GM12878 (cell line): ENCODE measurements around the gene KCTD12. TPM values are rescaled to one million over a fixed set of nuclear protein-coding genes. Genes with fewer than 3 reads are reported as not detected.

ENCODE experiments used
- ATAC-seq: fragments of 200-7000 bp; cut with Tn5 transposase; 3 replicates; pipeline ENCODE4 v1.9.1; 2020; ENCODE audit warnings: mild to moderate bottlenecking, moderate library complexity
- BruUV-seq: library from RNA; stranded (reverse); fragments of 400-500 nt; replicated peaks from 2 replicates; lab custom pipeline; 2021; lab: Mats Ljungman, UMichigan
- CTCF ChIA-PET: fragments of 300-600 bp; sonication (Branson Sonifier 250); formaldehyde crosslinking; extraction: SDS; loops from one replicate; lab custom pipeline; 2021; ENCODE audit warnings: inconsistent platforms; lab: Yijun Ruan, JAX
- POLR2A ChIA-PET: fragments of 350-600 bp; formaldehyde crosslinking; extraction: SDS; loops from one replicate; lab custom pipeline; 2021; ENCODE audit warnings: inconsistent platforms; lab: Charles Lee
- RAD21 ChIA-PET: fragments of 300-600 bp; sonication (Branson Sonifier 250); formaldehyde crosslinking; loops from one replicate; lab custom pipeline; 2023; ENCODE audit warnings: antibody characterized with exemption; ENCODE audit not compliant: unreplicated experiment; lab: Charles Lee
- SMC1A ChIA-PET: fragments of 300-600 bp; sonication (Branson Sonifier 250); formaldehyde crosslinking; loops from one replicate; lab custom pipeline; 2023; ENCODE audit not compliant: unreplicated experiment, uncharacterized antibody; lab: Charles Lee
- DNase-seq: peaks from one replicate; pipeline ENCODE4 v3.0.0-alpha.2; 2011; ENCODE audit warnings: low read depth, low spot score
- FAIRE-seq: peaks from 3 replicates; lab custom pipeline; 2011; peaks lifted over from hg19 to GRCh38; lab: Jason Lieb, UNC
- H2AFZ ChIP-seq: 2 replicates; pipeline ENCODE4 v1.6.0; 2011; ENCODE audit warnings: low read depth, low read length, control low read depth; ENCODE audit not compliant: control insufficient read depth
- H3K27ac ChIP-seq: 2 replicates; pipeline ENCODE4 v1.5.1; 2011; ENCODE audit warnings: control low read depth; ENCODE audit not compliant: control insufficient read depth, insufficient read depth
- H3K27me3 ChIP-seq, 2 experiments: replicated peaks in 1 of 2; 2 replicates each; pipeline versions ENCODE4 v1.6.0 to v1.6.1; 2011; ENCODE audit warnings: low read length in 1 of 2; ENCODE audit not compliant: control insufficient read depth in 2 of 2, insufficient read depth in 2 of 2
- H3K36me3 ChIP-seq, 2 experiments: 2 replicates each; pipeline ENCODE4 v1.5.1; 2011; ENCODE audit warnings: low read length in 1 of 2; ENCODE audit not compliant: control insufficient read depth in 2 of 2, insufficient read depth in 2 of 2
- H3K4me1 ChIP-seq: 2 replicates; pipeline ENCODE4 v1.6.1; 2011; ENCODE audit warnings: mild to moderate bottlenecking, low read length, moderate library complexity, mixed read lengths; ENCODE audit not compliant: control insufficient read depth, insufficient read depth
- H3K4me2 ChIP-seq: 2 replicates; pipeline ENCODE4 v1.6.0; 2011; ENCODE audit warnings: control low read depth; ENCODE audit not compliant: control insufficient read depth, insufficient read depth
- H3K4me3 ChIP-seq: fragments of 200-600 bp; sonication (generic); 2 replicates; pipeline ENCODE4 v1.5.1; 2016
- H3K79me2 ChIP-seq: 2 replicates; pipeline ENCODE4 v1.6.0; 2011; ENCODE audit warnings: low read length; ENCODE audit not compliant: control insufficient read depth, insufficient read depth
- H3K9ac ChIP-seq: 2 replicates; pipeline ENCODE4 v1.8.0; 2011; ENCODE audit warnings: low read length, control low read depth, mixed read lengths; ENCODE audit not compliant: control insufficient read depth, insufficient read depth
- H3K9me3 ChIP-seq: replicated peaks from 3 replicates; pipeline ENCODE4 v1.5.1; 2011; ENCODE audit warnings: mild to moderate bottlenecking, low read length; ENCODE audit not compliant: control insufficient read depth, insufficient read depth
- H4K20me1 ChIP-seq: 2 replicates; pipeline ENCODE4 v1.6.0; 2011; ENCODE audit not compliant: control insufficient read depth, insufficient read depth
- ETV6 ChIP-seq, 2 experiments: fragments of 450-650 bp in 1 of 2; IDR thresholded peaks in 1 of 2; conservative IDR thresholded peaks in 1 of 2; 2 replicates each; pipeline ENCODE4 v1.6.1; 2014; ENCODE audit warnings: antibody characterized with exemption in 1 of 2, borderline replicate concordance in 1 of 2, low read depth in 1 of 2, mild to moderate bottlenecking in 1 of 2, moderate library complexity in 1 of 2
- HDAC2 ChIP-seq: fragments of 200-600 bp; sonication (generic); IDR thresholded peaks from 2 replicates; pipeline ENCODE4 v1.6.1; 2017
- MTA2 ChIP-seq: fragments of 450-650 bp; IDR thresholded peaks from 2 replicates; pipeline ENCODE4 v1.6.1; 2016; ENCODE audit warnings: low read depth, mild to moderate bottlenecking, moderate library complexity
- SIN3A ChIP-seq: IDR thresholded peaks from 2 replicates; pipeline ENCODE4 v1.6.1; 2012; ENCODE audit warnings: low read depth, low read length, improper control_type of control experiment
- SP1 ChIP-seq: IDR thresholded peaks from one replicate; pipeline ENCODE4 v1.6.1; 2011; ENCODE audit warnings: low read depth, low read length
- TCF12 ChIP-seq: IDR thresholded peaks from 2 replicates; pipeline ENCODE4 v1.6.1; 2011; ENCODE audit warnings: low read depth, mild to moderate bottlenecking, low read length
- TCF7 ChIP-seq: IDR thresholded peaks from 2 replicates; pipeline ENCODE4 v1.6.1; 2014; ENCODE audit warnings: antibody characterized with exemption, borderline replicate concordance
- WGBS: methylation state at CpG from one replicate; pipeline ENCODE4 v1.1.6; 2016; ENCODE audit warnings: low lambda C conversion rate; ENCODE audit not compliant: insufficient replicate concordance, insufficient coverage; ENCODE audit errors: missing lambda C conversion rate; 5-methylcytosine and 5-hydroxymethylcytosine counted together
- in situ Hi-C: fragments of 300-500 bp; cut with MboI; formaldehyde crosslinking; loops from 9 replicates; pipeline ENCODE4 v1.14.3; 2018; ENCODE audit warnings: mixed read lengths
- intact Hi-C: fragments of 100-400 bp; cut with micrococcal nuclease; formaldehyde crosslinking; loops from one replicate; pipeline ENCODE4 v1.14.2; 2022; ENCODE audit not compliant: unreplicated experiment
- polyA plus RNA-seq, 11 experiments: library from polyadenylated mRNA; depleted of rRNA in 4 of 11; unstranded in 6 of 11; stranded (reverse) in 5 of 11; fragments of >200 nt; fragmentation: Nextera tagmentation in 4 of 11; fragmentation: Illumina TruSeq in 1 of 11; extraction: Ambion mirVana in 4 of 11; extraction: Trizol in 1 of 11; gene quantifications; 1 replicate in 1 of 11; 2 replicates in 10 of 11; pipeline versions ENCODE4 v1.2.1 to v1.2.3, GENCODE V29; 2011 to 2016; ENCODE audit warnings: inconsistent platforms in 2 of 11, missing spikeins in 2 of 11, low read depth in 1 of 11
- total RNA-seq, 4 experiments: library from RNA; depleted of rRNA in 3 of 4; stranded (reverse); fragments of >200 nt in 3 of 4; fragmentation: Illumina TruSeq in 1 of 4; extraction: Trizol in 1 of 4; gene quantifications; 2 replicates each; pipeline versions ENCODE4 v1.2.1 to v1.2.3, GENCODE V29; 2013 to 2021
- TF ChIP-seq, protein P1 (sequence below), 3 experiments: IDR thresholded peaks in 2 of 3; conservative IDR thresholded peaks in 1 of 3; 2 replicates each; pipeline ENCODE4 v1.5.1; 2011; ENCODE audit warnings: low read depth in 3 of 3, low read length in 3 of 3, mild to moderate bottlenecking in 3 of 3, control low read depth in 2 of 3, moderate library complexity in 2 of 3, inconsistent platforms in 1 of 3, mixed read lengths in 1 of 3; ENCODE audit not compliant: control insufficient read depth in 2 of 3, insufficient read depth in 1 of 3; ENCODE audit errors: extremely low read depth in 1 of 3
- TF ChIP-seq, protein P2 (sequence below): fragments of 450-650 bp; IDR thresholded peaks from 2 replicates; pipeline ENCODE4 v1.6.1; 2018; ENCODE audit warnings: borderline replicate concordance, mild to moderate bottlenecking; ENCODE audit not compliant: partially characterized antibody
- TF ChIP-seq, protein P3 (sequence below): fragments of 450-650 bp; IDR thresholded peaks from 2 replicates; pipeline ENCODE4 v1.6.1; 2014; ENCODE audit warnings: mild to moderate bottlenecking
- TF ChIP-seq, protein P4 (sequence below): IDR thresholded peaks from 2 replicates; pipeline ENCODE4 v1.6.1; 2012; ENCODE audit warnings: low read depth, low read length, improper control_type of control experiment
- TF ChIP-seq, protein P5 (sequence below): IDR thresholded peaks from 2 replicates; pipeline ENCODE4 v1.6.1; 2012; ENCODE audit warnings: improper control_type of control experiment, low read depth, low read length; ENCODE audit not compliant: insufficient replicate concordance

KCTD12 gene
- total and polyA plus RNA-seq, 10 of the 15 experiments (the other 5 are each of a cell fraction or from before 2014, with no cell fraction given): 0.24 to 2.9 (median 0.92) TPM

DNA sequence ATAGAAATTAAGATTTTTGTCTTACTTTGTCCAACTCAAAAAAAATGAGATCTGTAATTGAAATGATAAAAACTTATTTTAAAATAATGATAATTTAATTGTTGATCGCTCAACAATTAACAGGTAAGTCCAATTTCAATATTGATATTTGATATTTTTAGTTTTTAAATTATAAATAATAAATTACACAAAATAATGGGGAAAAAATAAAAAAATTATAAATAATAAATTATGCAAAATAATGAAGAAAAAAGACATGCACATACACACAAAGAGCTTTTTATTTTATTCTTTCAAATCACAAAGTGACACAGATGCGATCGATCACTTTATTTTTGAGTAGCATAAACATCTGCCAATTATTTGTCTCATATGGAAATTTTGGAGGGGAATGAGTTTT, 40.8 kb downstream of the KCTD12 start:
- in situ Hi-C loops (no loop called here), intact Hi-C loops (no loop called here)
- Histone ChIP-seq H3K79me2 (no peaks in the 10 kb centered on the region), H3K4me3 (no peak overlapping the region), H3K9ac (no peak overlapping the region), H4K20me1 (no peaks in the 10 kb centered on the region), H3K27me3 (no peaks in the 10 kb centered on the region), H3K27ac (no peak overlapping the region), H3K9me3 (no peaks in the 10 kb centered on the region), H3K4me2 (no peak overlapping the region), H3K4me1 (no peaks in the 10 kb centered on the region), H2AFZ (no peak overlapping the region), H3K36me3 (no peaks in the 10 kb centered on the region)
- ChIA-PET SMC1A (no interaction called here), CTCF (no interaction called here), POLR2A (no interaction called here), RAD21 (no interaction called here)
- BruUV-seq: no TSS peak
- no peak for DNase-seq
- FAIRE-seq: no peak
- no peak for ATAC-seq
- 96% methylated on average over 3 of the region's 3 CpGs for WGBS
- TF ChIP-seq SP1 (no peak), HDAC2 (no peak), SIN3A (no peak), ETV6 (conservative IDR thresholded peaks at IDR 0.05 in 1 of 2, IDR thresholded peaks at IDR 0.05 in 1 of 2; ENCODE audit: borderline replicate concordance in 1 of 2, low read depth in 1 of 2) (no peak), TCF7 (no peak), MTA2 (no peak), TCF12 (no peak)
- TF ChIP-seq, protein P1, sequence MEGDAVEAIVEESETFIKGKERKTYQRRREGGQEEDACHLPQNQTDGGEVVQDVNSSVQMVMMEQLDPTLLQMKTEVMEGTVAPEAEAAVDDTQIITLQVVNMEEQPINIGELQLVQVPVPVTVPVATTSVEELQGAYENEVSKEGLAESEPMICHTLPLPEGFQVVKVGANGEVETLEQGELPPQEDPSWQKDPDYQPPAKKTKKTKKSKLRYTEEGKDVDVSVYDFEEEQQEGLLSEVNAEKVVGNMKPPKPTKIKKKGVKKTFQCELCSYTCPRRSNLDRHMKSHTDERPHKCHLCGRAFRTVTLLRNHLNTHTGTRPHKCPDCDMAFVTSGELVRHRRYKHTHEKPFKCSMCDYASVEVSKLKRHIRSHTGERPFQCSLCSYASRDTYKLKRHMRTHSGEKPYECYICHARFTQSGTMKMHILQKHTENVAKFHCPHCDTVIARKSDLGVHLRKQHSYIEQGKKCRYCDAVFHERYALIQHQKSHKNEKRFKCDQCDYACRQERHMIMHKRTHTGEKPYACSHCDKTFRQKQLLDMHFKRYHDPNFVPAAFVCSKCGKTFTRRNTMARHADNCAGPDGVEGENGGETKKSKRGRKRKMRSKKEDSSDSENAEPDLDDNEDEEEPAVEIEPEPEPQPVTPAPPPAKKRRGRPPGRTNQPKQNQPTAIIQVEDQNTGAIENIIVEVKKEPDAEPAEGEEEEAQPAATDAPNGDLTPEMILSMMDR (IDR thresholded peaks at IDR 0.05 in 2 of 3, conservative IDR thresholded peaks at IDR 0.05 in 1 of 3; ENCODE audit: control insufficient read depth in 2 of 3, extremely low read depth in 1 of 3, insufficient read depth in 1 of 3, low read depth in 3 of 3, low read length in 3 of 3): no peak
- TF ChIP-seq, protein P2, sequence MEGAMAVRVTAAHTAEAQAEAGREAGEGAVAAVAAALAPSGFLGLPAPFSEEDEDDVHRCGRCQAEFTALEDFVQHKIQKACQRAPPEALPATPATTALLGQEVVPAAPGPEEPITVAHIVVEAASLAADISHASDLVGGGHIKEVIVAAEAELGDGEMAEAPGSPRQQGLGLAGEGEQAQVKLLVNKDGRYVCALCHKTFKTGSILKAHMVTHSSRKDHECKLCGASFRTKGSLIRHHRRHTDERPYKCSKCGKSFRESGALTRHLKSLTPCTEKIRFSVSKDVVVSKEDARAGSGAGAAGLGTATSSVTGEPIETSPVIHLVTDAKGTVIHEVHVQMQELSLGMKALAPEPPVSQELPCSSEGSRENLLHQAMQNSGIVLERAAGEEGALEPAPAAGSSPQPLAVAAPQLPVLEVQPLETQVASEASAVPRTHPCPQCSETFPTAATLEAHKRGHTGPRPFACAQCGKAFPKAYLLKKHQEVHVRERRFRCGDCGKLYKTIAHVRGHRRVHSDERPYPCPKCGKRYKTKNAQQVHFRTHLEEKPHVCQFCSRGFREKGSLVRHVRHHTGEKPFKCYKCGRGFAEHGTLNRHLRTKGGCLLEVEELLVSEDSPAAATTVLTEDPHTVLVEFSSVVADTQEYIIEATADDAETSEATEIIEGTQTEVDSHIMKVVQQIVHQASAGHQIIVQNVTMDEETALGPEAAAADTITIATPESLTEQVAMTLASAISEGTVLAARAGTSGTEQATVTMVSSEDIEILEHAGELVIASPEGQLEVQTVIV: no peak
- TF ChIP-seq, protein P3, sequence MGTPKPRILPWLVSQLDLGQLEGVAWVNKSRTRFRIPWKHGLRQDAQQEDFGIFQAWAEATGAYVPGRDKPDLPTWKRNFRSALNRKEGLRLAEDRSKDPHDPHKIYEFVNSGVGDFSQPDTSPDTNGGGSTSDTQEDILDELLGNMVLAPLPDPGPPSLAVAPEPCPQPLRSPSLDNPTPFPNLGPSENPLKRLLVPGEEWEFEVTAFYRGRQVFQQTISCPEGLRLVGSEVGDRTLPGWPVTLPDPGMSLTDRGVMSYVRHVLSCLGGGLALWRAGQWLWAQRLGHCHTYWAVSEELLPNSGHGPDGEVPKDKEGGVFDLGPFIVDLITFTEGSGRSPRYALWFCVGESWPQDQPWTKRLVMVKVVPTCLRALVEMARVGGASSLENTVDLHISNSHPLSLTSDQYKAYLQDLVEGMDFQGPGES: no peak
- TF ChIP-seq, protein P4, sequence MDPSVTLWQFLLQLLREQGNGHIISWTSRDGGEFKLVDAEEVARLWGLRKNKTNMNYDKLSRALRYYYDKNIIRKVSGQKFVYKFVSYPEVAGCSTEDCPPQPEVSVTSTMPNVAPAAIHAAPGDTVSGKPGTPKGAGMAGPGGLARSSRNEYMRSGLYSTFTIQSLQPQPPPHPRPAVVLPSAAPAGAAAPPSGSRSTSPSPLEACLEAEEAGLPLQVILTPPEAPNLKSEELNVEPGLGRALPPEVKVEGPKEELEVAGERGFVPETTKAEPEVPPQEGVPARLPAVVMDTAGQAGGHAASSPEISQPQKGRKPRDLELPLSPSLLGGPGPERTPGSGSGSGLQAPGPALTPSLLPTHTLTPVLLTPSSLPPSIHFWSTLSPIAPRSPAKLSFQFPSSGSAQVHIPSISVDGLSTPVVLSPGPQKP: no peak
- TF ChIP-seq, protein P5, sequence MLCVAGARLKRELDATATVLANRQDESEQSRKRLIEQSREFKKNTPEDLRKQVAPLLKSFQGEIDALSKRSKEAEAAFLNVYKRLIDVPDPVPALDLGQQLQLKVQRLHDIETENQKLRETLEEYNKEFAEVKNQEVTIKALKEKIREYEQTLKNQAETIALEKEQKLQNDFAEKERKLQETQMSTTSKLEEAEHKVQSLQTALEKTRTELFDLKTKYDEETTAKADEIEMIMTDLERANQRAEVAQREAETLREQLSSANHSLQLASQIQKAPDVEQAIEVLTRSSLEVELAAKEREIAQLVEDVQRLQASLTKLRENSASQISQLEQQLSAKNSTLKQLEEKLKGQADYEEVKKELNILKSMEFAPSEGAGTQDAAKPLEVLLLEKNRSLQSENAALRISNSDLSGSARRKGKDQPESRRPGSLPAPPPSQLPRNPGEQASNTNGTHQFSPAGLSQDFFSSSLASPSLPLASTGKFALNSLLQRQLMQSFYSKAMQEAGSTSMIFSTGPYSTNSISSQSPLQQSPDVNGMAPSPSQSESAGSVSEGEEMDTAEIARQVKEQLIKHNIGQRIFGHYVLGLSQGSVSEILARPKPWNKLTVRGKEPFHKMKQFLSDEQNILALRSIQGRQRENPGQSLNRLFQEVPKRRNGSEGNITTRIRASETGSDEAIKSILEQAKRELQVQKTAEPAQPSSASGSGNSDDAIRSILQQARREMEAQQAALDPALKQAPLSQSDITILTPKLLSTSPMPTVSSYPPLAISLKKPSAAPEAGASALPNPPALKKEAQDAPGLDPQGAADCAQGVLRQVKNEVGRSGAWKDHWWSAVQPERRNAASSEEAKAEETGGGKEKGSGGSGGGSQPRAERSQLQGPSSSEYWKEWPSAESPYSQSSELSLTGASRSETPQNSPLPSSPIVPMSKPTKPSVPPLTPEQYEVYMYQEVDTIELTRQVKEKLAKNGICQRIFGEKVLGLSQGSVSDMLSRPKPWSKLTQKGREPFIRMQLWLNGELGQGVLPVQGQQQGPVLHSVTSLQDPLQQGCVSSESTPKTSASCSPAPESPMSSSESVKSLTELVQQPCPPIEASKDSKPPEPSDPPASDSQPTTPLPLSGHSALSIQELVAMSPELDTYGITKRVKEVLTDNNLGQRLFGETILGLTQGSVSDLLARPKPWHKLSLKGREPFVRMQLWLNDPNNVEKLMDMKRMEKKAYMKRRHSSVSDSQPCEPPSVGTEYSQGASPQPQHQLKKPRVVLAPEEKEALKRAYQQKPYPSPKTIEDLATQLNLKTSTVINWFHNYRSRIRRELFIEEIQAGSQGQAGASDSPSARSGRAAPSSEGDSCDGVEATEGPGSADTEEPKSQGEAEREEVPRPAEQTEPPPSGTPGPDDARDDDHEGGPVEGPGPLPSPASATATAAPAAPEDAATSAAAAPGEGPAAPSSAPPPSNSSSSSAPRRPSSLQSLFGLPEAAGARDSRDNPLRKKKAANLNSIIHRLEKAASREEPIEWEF: no peak
